Measurements from ENCODE around the gene FTL. TPM values are rescaled to one million over a fixed set of nuclear protein-coding genes. Genes with fewer than 3 reads are reported as not detected.

Gene FTL
- total RNA-seq, 2 experiments from 2014 or later = 467 to 602 TPM

- peaks cover 4% of the 10 kb centered on the region; the same call in 1 of the 2 replicates for H4K20me1 ChIP-seq (ENCODE audit: insufficient read depth, low read length)
- peaks cover 21% of the 10 kb centered on the region for H3K4me1 ChIP-seq (ENCODE audit: insufficient read depth, low read length, poor library complexity, severe bottlenecking)
- H3K4me2 ChIP-seq (ENCODE audit: low read length) = peak overlapping the region; percentile 92
- CTCF ChIA-PET (ENCODE audit: unreplicated experiment) = interaction anchor here (1.3 kb wide), 1 partner anchor 25 kb away, joined by 4 read pairs; no protein-coding TSS in a partner anchor
- H3K36me3 ChIP-seq (ENCODE audit: insufficient read depth, low read length) = peaks cover 35% of the 10 kb centered on the region
- peak; percentile 38 for DNase-seq (ENCODE audit: low spot score)
- TF ChIP-seq EZH2phosphoT487 (IDR thresholded peaks at IDR 0.05; ENCODE audit: borderline replicate concordance, low read depth, low read length) (no peak), CTCF (conservative IDR thresholded peaks at IDR 0.05; ENCODE audit: low read length) (no peak)
- peak overlapping the region; percentile 45; the same call in 1 of the 2 replicates for H2AFZ ChIP-seq (ENCODE audit: low read length)
- POLR2A ChIA-PET = interaction anchor here (0.5 to 1.3 kb wide), 9 partner anchors 8 to 182 kb away, joined by 3 to 6 read pairs (median 3); partner anchors contain the start of genes BAX, BCAT2 and DHDH
- peaks cover 54% of the 10 kb centered on the region for H3K79me2 ChIP-seq (ENCODE audit: insufficient read depth, low read depth, low read length)
- H3K27ac ChIP-seq (ENCODE audit: low read depth, low read length, poor library complexity, severe bottlenecking) = peak overlapping the region; percentile 49
- BruUV-seq (replicated peaks) = no TSS peak
- intact Hi-C loops (cut with micrococcal nuclease; ENCODE audit: unreplicated experiment) = no loop called here
- H3K9me3 ChIP-seq (ENCODE audit: low read length) = no peaks in the 10 kb centered on the region
- H3K9me2 ChIP-seq (ENCODE audit: insufficient read depth, low read length) = no peaks in the 10 kb centered on the region
- peak overlapping the region; percentile 97 for H3K4me3 ChIP-seq (ENCODE audit: low read depth, low read length, poor library complexity, severe bottlenecking)
These were observed 27.6 kb downstream of the FTL start for GRCh38 chr19:48992581-48993174.

GRCh38 chr19:48993175-48994034 lies 28.3 kb downstream of the FTL start, which contains the start of the genes GYS1 and RUVBL2:
Gene GYS1, minus strand, starts transcription at chr19:48993309. Its CDS starts 197 bp downstream, at chr19:48993112.
Gene RUVBL2, plus strand, starts transcription at chr19:48993887. Its CDS starts 25 bp downstream, at chr19:48993912.
- H3K9me3 ChIP-seq (ENCODE audit: low read length) = no peaks in the 10 kb centered on the region
- peaks cover 4% of the 10 kb centered on the region; the same call in 1 of the 2 replicates for H4K20me1 ChIP-seq (ENCODE audit: insufficient read depth, low read length)
- peak; percentile 100 for DNase-seq (ENCODE audit: low spot score)
- TF ChIP-seq CTCF (conservative IDR thresholded peaks at IDR 0.05; ENCODE audit: low read length) (peak; percentile 84), EZH2phosphoT487 (IDR thresholded peaks at IDR 0.05; ENCODE audit: borderline replicate concordance, low read depth, low read length) (no peak)
- H3K36me3 ChIP-seq (ENCODE audit: insufficient read depth, low read length) = peaks cover 36% of the 10 kb centered on the region
- peak within 1 kb of the TSS; percentile 97 for H3K4me3 ChIP-seq (ENCODE audit: low read depth, low read length, poor library complexity, severe bottlenecking)
- H3K9me2 ChIP-seq (ENCODE audit: insufficient read depth, low read length) = no peaks in the 10 kb centered on the region
- ChIA-PET POLR2A (interaction anchor here (0.9 to 1.5 kb wide), 9 partner anchors 10 to 183 kb away, joined by 3 to 7 read pairs (median 4); partner anchors contain the start of genes BAX, BCAT2 and DHDH), CTCF (ENCODE audit: unreplicated experiment) (interaction anchor here (0.6 to 1.3 kb wide), 3 partner anchors 26 to 177 kb away, joined by 3 to 4 read pairs (median 4); no protein-coding TSS in a partner anchor)
- intact Hi-C loops (cut with micrococcal nuclease; ENCODE audit: unreplicated experiment) = no loop called here
- peaks cover 61% of the 10 kb centered on the region for H3K79me2 ChIP-seq (ENCODE audit: insufficient read depth, low read depth, low read length)
- H3K4me1 ChIP-seq (ENCODE audit: insufficient read depth, low read length, poor library complexity, severe bottlenecking) = peaks cover 21% of the 10 kb centered on the region
- peak within 1 kb of the TSS; percentile 77 for H3K27ac ChIP-seq (ENCODE audit: low read depth, low read length, poor library complexity, severe bottlenecking)
- no TSS peak for BruUV-seq (replicated peaks)
- H2AFZ ChIP-seq (ENCODE audit: low read length) = peak within 1 kb of the TSS; percentile 56
- peak within 1 kb of the TSS; percentile 92 for H3K4me2 ChIP-seq (ENCODE audit: low read length)
